ENCODE measurements around the gene ADORA1. TPM values are rescaled to one million over a fixed set of nuclear protein-coding genes. Genes with fewer than 3 reads are reported as not detected.

Gene ADORA1
- total RNA-seq, 2 experiments from 2014 or later, result not detected

DNA sequence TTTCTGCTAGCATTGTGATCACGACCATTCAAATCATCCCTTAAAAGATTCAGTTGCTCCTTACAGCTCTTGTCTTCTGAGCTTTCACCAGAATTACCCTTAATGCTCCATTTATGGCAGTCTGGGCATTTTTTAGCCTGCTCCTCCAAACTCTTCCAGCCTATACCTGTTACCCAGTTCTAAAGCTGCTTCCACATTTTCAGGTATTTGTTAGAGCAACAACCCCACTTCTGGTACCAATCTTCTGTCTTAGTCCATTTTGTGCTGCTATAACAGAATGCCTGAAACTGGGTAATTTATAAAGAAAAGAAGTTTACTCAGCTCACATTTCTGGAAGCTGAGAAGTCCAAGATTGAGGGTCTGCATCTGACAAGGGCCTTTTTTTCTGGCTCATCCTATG is 30.9 kb downstream of the ADORA1 start:
- TF ChIP-seq, protein P1, sequence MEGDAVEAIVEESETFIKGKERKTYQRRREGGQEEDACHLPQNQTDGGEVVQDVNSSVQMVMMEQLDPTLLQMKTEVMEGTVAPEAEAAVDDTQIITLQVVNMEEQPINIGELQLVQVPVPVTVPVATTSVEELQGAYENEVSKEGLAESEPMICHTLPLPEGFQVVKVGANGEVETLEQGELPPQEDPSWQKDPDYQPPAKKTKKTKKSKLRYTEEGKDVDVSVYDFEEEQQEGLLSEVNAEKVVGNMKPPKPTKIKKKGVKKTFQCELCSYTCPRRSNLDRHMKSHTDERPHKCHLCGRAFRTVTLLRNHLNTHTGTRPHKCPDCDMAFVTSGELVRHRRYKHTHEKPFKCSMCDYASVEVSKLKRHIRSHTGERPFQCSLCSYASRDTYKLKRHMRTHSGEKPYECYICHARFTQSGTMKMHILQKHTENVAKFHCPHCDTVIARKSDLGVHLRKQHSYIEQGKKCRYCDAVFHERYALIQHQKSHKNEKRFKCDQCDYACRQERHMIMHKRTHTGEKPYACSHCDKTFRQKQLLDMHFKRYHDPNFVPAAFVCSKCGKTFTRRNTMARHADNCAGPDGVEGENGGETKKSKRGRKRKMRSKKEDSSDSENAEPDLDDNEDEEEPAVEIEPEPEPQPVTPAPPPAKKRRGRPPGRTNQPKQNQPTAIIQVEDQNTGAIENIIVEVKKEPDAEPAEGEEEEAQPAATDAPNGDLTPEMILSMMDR (IDR thresholded peaks at IDR 0.05), result no peak
- Mint-ChIP-seq H3K4me1 (ENCODE audit: low read depth) (no peaks in the 10 kb centered on the region), H3K27ac (no peak overlapping the region), H3K27me3 (peaks cover 10% of the 10 kb centered on the region), H3K4me3 (no peak overlapping the region), H3K36me3 (ENCODE audit: low read depth) (no peaks in the 10 kb centered on the region), H3K9me3 (no peaks in the 10 kb centered on the region)
- POLR2A ChIA-PET, result interaction anchor here (1.5 kb wide), 1 partner anchor 12 kb away, joined by 4 read pairs; no protein-coding TSS in a partner anchor
- no peak for DNase-seq
- intact Hi-C loops (cut with micrococcal nuclease), result no loop called here
- CTCF ChIA-PET, result interaction anchor here (0.7 to 2.8 kb wide), 2 partner anchors 14 to 92 kb away, joined by 3 to 12 read pairs; no protein-coding TSS in a partner anchor
- no peak for ATAC-seq

GRCh38 chr1:203158960-203159665 is 31.6 kb downstream of the ADORA1 start:
- Mint-ChIP-seq H3K27ac (no peak overlapping the region), H3K4me1 (ENCODE audit: low read depth) (no peaks in the 10 kb centered on the region), H3K9me3 (no peaks in the 10 kb centered on the region), H3K36me3 (ENCODE audit: low read depth) (no peaks in the 10 kb centered on the region), H3K27me3 (peaks cover 11% of the 10 kb centered on the region), H3K4me3 (no peak overlapping the region)
- POLR2A ChIA-PET, result interaction anchor here (1.1 to 1.5 kb wide), 2 partner anchors 11 to 23 kb away, joined by 3 to 4 read pairs; no protein-coding TSS in a partner anchor
- no peak for DNase-seq
- CTCF ChIA-PET, result interaction anchor here (0.7 to 2.8 kb wide), 2 partner anchors 13 to 93 kb away, joined by 3 to 12 read pairs; no protein-coding TSS in a partner anchor
- TF ChIP-seq, protein P1 (IDR thresholded peaks at IDR 0.05), result no peak
- intact Hi-C loops (cut with micrococcal nuclease), result no loop called here
- ATAC-seq, result no peak

GRCh38 chr1:203159844-203160243 is 32.3 kb downstream of the ADORA1 start:
- H3K4me1 Mint-ChIP-seq (ENCODE audit: low read depth), result no peaks in the 10 kb centered on the region
- H3K27ac Mint-ChIP-seq, result no peak overlapping the region
- TF ChIP-seq, protein P1 (IDR thresholded peaks at IDR 0.05), result no peak
- DNase-seq (no peak), ATAC-seq (no peak)
- ChIA-PET POLR2A (interaction anchor here (1.1 kb wide), 1 partner anchor 23 kb away, joined by 3 read pairs; no protein-coding TSS in a partner anchor), CTCF (interaction anchor here (2.8 kb wide), 1 partner anchor 12 kb away, joined by 12 read pairs; no protein-coding TSS in a partner anchor)
- H3K9me3 Mint-ChIP-seq, result no peaks in the 10 kb centered on the region
- intact Hi-C loops (cut with micrococcal nuclease), result no loop called here
- no peak overlapping the region for H3K4me3 Mint-ChIP-seq
- peaks cover 13% of the 10 kb centered on the region for H3K27me3 Mint-ChIP-seq
- no peaks in the 10 kb centered on the region for H3K36me3 Mint-ChIP-seq (ENCODE audit: low read depth)

- ATAC-seq (no peak), DNase-seq (no peak)
- ChIA-PET POLR2A (no interaction called here), CTCF (interaction anchor here (2.5 kb wide), 1 partner anchor 11 kb away, joined by 18 read pairs; no protein-coding TSS in a partner anchor)
- H3K27me3 Mint-ChIP-seq, result peaks cover 14% of the 10 kb centered on the region
- H3K27ac Mint-ChIP-seq, result no peak overlapping the region
- intact Hi-C loops (cut with micrococcal nuclease), result no loop called here
- H3K4me1 Mint-ChIP-seq (ENCODE audit: low read depth), result no peaks in the 10 kb centered on the region
- H3K9me3 Mint-ChIP-seq, result no peaks in the 10 kb centered on the region
- no peaks in the 10 kb centered on the region for H3K36me3 Mint-ChIP-seq (ENCODE audit: low read depth)
- TF ChIP-seq, protein P1 (IDR thresholded peaks at IDR 0.05), result no peak
- H3K4me3 Mint-ChIP-seq, result no peak overlapping the region
These were observed 33.6 kb downstream of the ADORA1 start for GRCh38 chr1:203161175-203161574.

DNA sequence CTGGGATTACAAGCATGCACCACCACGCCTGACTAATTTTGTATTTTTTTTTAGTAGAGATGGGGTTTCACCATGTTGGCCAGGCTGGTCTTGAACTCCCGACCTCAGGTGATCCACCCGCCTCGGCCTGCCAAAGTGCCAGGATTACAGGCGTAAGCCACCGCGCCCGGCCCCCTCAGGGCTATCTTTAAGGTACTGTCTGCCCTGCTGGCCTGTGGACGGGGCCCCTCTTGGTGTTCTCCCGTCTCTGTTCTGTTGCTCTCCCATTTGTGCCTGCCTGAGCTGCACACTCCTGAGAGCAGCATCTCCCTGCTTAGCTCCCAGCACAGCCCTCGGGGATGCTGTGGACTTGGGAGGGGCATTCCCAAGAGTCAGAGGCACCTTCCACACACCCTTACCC is 34.2 kb downstream of the ADORA1 start:
- TF ChIP-seq, protein P1 (IDR thresholded peaks at IDR 0.05), result no peak
- Mint-ChIP-seq H3K4me1 (ENCODE audit: low read depth) (no peaks in the 10 kb centered on the region), H3K27me3 (peaks cover 14% of the 10 kb centered on the region), H3K4me3 (no peak overlapping the region), H3K27ac (no peak overlapping the region), H3K36me3 (ENCODE audit: low read depth) (no peaks in the 10 kb centered on the region), H3K9me3 (no peaks in the 10 kb centered on the region)
- intact Hi-C loops (cut with micrococcal nuclease), result no loop called here
- CTCF ChIA-PET, result interaction anchor here (1.1 to 2.5 kb wide), 3 partner anchors 11 to 44 kb away, joined by 3 to 18 read pairs (median 4); no protein-coding TSS in a partner anchor
- DNase-seq, result no peak
- POLR2A ChIA-PET, result no interaction called here
- no peak for ATAC-seq

Measured in activated CD8-positive, alpha-beta T cell treated with anti-CD3 and anti-CD28 coated beads for 36 hours (primary cell).